ENCODE measurements around the gene KRTAP1-3.
"Not testable (repeated sequence)": the region's sequence is repeated elsewhere in the genome, so short reads cannot be mapped to it uniquely, and the experiment has no call there.

Gene KRTAP1-3

DNA sequence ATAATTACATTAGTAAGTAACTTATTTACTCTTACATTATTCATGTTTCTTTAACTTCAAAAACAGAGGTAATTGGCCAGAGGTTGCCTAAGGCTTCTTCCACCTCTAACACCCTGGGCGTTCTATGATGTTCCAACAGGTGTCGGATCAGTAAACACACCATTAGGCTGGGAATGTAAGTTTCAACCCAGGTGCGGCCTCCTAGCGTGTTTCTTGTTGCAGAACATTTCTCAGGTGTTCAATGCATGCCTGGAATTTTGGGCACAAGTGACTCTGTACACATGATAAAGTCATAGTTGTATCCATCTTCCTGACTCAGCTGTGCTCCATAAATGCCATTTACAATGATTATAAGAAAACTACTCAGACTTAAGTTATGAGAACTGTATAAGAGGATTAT, 19.4 kb upstream of the KRTAP1-3 start:
- no peak for DNase-seq

DNA sequence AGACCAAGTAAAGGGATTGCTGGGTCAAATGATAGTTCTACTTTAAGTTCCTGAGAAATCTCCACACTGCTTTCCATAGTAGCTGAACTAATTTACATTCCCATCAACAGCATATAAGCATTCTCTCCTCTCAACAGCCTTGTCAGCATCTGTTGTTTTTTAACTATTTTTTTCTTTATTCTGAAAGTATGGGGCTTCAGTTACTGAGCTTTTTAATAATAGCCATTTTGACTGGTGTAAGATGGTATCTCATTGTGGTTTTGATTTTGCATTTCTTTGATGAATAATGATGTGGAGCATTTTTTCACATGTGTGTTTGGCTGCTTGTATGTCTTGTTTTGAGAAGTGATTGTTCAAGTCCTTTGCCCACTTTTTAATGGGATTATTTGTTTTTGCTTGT, 17.9 kb upstream of the KRTAP1-3 start:
- no peak for DNase-seq

DNA sequence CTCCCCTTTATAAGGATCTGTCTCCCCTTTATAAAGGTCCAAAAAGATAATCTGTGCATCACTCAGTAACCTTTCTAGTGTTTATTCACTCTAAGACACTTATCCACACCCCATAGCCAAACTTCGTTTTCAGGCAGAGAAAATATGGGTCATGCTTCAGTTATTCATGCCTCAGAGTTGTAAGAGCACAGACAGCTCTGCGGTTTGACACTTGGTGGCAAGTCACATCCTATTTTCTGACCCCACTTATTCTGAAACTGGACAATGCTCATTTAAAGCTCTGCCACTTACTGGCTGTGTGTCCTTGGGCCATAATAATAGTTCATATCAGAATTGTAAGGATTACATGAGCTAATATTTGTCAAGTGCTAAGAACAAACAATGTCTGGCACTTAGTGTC, 14.4 kb upstream of the KRTAP1-3 start:
- peak; percentile 25 to 67 for DNase-seq

DNA sequence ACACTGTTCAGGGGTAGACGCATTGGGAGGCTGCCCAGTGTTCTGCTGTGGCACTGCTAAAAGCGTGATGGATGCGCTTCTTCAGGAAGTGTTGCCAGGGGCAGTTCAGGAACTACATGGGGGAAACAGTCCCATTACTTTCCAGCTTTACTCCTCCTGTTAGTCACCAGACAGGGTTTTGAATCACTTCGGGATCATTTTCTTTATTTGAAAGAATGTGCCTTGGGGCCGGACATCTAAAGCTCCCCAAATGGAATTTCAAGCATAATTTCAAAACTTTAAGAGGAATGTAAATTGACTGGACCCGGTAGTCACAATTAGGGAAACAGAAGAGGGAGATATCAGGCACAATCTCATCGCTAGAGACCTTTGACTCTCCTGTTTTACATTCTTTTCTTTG, 13.8 kb upstream of the KRTAP1-3 start:
- DNase-seq = peak in 1 of 2 experiments; percentile 27

DNA sequence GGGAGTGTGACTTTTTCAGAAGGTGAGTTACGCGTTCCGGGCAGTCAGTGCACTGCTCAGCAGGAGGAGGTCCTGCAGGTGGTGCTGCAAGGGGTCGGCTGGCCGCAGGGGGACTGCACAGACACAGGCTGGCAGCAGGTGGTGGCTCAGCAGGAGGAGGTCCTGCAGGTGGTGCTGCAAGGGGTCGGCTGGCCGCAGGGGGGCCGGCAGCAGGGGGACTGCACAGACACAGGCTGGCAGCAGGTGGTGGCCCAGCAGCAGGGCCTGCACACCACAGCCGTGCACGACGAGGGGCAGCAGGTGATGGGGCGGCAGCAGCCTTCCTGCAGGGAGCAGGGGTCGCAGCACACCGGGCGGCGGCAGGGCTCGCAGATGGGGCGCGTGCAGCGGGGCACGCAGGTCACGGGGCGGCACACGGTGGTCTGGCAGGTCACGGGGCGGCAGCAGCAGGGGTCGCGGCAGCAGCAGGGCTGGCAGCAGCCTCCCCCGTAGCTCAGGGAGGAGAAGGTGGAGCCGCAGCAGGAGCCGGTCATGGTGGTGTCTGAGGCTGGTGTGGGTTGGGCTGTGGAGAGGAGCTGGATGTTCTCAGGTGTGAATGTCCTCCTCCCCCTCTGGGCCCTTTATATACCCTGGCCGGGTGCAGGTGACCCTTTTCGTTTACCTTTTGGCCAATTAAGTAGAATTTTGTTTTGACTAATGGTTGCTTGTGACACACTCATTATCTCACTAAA, 12.2 kb upstream of the KRTAP1-3 start, which contains the start of gene KRTAP2-1:
TSS of gene KRTAP2-1 (minus strand) at position 582 of the 731 bp plus-strand sequence. CDS start at position 533, 49 bp downstream.
- not testable (repeated sequence) for DNase-seq

DNA sequence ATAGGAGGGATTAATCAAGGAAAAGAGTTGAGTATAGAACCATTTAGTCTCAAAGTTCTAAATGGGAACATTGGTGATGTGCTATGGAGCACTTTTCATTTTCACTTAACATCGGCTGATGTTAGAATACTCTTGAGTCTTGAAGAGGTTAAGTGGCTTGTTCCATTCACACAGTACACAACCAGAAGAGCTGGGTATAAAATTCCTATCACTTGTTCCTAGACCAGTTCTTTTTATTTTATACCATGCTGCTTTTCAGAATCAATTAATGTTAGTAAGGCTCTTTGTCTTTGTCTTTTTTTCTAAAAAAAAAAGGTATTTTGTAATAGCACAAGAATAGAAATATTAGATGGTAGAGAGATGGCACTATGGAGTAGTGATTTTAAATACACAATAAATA, 8.3 kb upstream of the KRTAP1-3 start:
- DNase-seq = no peak

DNA sequence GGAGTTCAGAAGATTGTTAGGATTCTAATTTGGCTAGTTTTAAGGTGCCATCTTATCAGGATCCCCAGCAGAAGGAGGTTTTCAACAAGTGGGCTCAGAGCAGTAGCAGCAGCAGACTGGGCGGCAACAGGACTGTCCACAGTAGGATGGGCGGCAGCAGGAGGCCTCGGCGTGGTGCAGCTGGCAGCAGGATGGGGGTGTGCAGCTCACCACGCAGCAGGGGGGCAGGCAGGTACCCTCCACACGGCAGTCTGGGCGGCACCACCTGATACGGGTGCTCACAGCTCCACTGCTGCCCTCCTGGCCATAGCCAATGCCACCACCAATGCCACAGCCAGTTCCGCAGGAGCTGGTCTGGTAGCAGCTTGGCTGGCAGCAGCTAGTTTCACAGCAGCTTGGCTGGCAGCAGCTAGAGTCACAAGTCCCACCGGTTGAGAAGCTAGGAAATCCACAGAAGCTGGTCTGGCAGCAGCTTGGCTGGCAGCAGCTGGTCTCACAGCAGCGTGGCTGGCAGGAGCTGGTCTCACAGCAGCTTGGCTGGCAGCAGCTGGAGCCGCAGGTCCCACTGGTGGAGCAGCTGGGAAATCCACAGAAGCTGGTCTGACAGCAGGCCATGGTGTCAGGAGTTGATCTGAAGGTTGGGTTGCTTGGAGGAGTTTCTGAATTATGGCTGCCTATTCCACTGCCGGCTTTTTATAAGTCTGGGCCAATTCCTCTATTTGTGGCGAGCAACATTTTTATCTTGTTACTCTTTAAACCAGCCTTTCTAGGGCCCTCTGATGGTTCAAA, 6.3 kb upstream of the KRTAP1-3 start, which contains the start of gene KRTAP1-1:
TSS of gene KRTAP1-1 (minus strand) at position 668 of the 789 bp plus-strand sequence. CDS start at position 615, 53 bp downstream.
- DNase-seq = not testable (repeated sequence)

DNA sequence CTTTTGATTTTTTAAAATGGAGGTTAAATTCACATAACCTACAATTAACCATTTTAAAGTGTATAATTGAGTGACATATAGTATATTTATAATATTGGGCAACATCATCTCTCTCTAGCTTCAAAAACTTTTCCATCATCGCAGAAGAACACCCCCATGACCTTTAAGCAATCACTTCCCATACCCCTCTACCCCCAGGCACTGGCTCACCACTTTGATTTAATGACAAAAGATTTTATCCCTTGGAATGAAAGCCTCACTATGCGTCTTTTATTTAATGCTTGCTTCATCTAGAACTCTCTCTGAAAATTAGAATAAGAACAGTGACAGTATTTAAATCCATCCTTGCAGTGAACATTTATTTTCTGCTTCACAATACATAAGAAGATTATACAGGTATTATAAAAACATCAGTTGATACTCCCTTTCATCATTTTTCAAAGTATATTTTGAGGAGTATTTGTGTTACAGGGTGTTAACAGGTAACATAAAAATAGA, 3.2 kb upstream of the KRTAP1-3 start:
- DNase-seq = no peak

DNA sequence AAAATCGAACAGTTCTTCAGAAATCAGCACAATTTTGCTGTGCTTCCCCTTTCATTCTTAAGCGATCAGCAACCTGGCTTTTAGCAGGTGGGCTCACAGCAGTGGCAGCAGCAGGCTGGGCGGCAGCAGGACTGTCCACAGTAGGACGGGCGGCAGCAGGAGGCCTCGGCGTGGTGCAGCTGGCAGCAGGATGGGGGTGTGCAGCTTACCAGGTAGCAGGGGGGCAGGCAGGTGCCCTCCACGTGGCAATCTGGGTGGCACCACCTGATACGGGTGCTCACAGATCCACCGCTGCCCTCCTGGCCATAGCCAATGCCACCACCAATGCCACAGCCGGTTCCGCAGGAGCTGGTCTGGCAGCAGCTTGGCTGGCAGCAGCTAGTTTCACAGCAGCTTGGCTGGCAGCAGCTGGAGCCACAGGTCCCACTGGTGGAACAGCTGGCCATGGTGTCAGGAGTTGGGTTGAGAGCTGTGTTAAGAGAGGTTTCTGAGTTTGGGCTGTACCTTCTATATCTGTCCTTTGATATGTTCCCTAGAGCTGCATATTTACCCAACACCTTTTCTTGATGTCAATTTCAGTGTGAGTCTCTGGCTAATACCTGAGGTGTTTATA, 4.9 kb downstream of the KRTAP1-3 start, which contains the start of gene KRTAP1-4:
TSS of gene KRTAP1-4 (minus strand) at position 563 of the 613 bp plus-strand sequence. CDS start at position 446, 117 bp downstream.
- no peak for DNase-seq

DNA sequence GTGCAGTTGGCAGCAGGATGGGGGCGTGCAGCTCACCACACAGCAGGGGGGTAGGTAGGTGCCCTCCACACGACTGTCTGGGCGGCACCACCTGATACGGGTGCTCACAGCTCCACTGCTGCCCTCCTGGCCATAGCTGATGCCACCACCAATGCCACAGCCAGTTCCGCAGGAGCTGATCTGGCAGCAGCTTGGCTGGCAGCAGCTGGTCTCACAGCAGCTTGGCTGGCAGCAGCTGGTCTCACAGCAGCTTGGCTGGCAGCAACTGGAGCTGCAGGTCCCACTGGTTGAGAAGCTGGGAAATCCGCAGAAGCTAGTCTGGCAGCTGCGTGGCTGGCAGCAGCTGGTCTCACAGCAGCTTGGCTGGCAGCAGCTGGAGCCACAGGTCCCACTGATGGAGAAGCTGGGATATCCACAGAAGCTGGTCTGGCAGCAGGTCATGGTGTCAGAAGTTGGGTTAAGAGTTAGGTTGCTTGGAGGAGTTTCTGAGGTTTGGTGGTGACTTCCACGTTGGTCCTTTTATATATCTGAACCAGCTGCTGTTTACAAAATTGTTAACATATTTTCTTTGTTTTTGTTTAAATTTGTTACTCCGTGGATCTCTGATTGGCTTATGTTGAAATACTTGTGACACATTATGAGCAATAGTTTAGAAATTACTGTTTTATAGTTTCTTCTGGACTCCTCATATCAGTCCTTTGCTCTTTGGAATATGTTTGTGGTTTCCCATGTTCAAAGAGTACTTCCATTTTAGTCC, 7.8 kb downstream of the KRTAP1-3 start, which contains the start of gene KRTAP1-5:
TSS of gene KRTAP1-5 (minus strand) at position 494 of the 757 bp plus-strand sequence. CDS start at position 441, 53 bp downstream.
- DNase-seq = no peak

DNA sequence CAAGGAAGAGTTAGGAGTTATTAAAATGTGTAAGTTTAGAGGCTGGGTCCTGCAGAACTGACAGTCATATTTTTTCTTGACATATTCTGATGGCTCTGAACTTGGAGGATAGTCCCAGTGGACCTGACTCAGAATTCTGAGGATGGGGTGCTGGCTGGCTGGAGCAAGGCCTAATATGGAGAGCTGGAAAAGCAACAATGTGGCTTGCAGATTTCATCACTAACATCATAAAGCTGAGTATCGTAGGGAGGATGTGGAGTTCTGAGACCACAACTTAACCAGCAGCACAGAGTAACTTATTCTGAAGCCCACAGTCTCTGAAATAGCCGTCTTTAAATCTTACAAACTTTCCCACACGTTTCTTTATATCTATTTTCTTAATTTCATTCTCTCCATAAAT, 10.0 kb downstream of the KRTAP1-3 start:
- DNase-seq = no peak

DNA sequence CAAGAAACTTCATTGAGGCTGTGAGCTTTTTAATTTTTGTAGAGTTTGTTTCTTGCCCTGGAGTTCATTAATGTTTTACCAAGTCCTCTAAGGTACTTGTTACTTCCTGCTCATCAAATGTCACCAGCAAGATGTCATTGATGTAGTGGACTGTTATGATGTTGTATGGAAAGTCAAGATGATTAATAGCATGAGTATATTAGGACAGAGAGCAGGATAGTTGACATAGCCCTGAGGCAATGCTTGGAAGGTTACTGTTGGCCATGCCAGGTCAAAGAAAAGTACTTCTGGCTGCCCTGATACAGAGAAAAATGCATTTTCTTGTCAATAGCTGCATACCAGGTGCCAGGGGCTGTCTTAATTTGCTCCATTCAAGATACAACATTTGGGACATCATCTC, 14.3 kb downstream of the KRTAP1-3 start:
- no peak for DNase-seq

DNA sequence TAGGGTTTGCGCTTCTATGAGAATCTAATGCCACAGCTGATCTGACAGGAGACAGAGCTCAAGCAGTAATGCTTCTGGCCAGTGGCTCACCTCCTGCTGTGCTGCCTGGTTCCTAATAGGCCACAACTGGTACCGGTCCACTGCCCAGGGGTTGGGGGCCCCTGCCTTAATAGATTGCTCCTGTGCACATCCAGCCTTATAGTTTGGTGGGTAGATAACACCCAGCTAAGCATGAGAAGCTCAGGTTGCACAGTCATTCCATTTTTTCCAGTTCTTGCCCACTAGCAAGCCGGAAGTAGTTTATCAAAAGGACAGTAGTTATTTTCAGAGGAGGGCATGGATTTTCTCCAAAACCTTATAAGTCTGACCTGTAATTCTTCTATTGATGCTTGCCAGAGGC, 15.3 kb downstream of the KRTAP1-3 start:
- DNase-seq = no peak

DNA sequence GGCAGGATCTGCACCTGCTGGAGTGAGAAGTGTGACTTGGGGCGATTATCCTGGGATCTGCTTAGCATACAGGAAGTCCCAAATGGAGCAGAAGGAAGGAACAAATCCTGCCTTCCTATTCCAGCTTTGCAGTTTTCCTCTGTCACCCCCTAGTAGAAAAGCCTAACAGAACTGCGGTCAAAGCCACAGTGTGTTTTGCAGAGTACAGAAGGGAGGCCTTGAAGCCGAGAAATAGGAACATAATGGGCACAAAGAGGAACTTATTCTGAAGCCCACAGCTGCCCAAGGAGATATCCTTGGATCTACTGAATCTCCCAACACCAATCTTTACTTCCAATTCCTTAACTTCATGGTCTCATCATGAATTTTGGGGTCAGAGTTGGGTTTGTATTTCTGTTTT, 16.1 kb downstream of the KRTAP1-3 start:
- DNase-seq = no peak

DNA sequence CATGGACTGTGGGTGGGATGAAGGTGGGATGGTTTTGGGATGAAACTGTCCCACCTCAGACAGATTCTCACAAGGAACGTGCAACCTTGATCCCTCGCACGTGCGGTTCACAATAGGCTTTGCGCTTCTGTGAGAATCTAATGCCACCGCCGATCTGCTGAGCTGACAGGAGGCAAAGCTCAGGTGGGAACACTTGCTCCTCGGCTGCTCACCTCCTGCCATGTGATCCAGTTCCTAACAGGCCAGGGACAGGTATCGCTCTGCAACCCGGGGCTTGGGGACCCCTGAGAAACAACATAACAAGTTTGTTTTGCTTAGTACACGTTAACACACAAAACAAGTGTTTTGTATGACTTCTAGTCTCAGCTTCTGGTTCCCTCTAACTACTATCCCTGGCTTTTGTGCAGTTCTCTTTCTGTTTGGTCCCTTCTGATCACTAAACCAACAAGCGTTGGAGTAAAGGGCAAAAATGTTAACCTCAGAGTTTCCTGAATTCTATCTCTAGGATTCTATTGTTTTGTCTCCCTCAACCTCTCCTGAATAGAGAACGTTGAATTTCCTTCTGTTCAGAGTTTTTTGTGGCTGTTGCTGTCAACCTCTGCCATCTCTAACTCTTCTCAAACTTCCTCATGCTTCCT, 18.0 kb downstream of the KRTAP1-3 start:
- no peak for DNase-seq

DNA sequence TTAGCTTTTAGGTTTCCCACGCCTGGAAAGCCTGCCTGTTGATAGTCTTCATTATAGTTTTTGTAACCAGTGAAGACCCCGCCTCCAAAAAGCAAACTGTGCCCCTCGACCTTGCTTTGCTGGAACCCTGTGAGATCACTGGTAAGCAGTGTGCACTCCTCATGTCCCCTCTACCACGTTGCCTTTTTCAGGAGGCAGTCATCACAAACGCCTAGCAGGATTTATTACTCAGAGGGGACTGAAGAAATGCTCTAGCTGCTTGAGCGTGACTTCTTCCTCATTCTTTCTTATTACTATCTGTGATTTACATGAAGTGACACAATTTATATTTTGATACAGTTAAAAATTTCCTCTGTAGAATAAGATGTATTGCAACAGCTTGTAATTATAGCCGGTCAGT, 19.2 kb downstream of the KRTAP1-3 start:
- no peak for DNase-seq

DNA sequence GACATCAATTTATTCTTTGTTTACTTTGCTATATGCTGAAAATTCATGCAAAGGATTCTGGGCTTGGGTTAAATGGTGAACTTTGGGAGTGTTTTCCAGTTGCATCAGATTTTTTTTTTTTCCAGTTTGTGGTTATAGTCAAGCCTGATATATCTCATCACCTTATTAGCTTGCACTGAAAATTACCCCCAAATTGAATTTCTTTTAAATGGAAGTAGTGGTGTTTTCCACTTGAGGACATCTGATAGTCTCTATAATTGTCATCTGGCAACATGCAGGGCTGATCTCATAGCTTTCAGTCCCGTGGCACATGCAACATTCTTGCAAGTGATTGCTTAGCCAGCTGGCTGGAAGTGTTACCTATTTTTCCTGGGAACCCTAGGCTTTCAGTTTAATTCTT, 21.1 kb downstream of the KRTAP1-3 start:
- DNase-seq = no peak

DNA sequence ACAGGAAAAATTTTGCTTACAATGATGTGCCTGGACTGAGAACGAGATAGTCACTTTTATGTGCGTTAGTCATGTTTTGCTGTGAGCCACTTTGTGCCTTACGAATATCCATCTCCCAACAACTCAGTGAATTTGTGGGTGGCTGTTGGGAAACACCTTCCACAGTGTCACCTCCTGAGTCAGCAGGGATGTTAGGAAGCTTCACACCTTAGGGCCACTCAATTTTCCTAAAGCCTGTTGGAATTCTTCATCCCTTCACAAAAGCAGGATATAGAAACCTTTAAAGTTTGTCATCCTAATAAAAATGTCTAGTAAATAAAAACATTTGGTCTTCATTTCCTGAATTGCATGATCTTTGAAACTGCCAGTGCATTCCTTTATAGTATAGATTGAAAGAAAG, 21.5 kb downstream of the KRTAP1-3 start:
- no peak for DNase-seq

DNA sequence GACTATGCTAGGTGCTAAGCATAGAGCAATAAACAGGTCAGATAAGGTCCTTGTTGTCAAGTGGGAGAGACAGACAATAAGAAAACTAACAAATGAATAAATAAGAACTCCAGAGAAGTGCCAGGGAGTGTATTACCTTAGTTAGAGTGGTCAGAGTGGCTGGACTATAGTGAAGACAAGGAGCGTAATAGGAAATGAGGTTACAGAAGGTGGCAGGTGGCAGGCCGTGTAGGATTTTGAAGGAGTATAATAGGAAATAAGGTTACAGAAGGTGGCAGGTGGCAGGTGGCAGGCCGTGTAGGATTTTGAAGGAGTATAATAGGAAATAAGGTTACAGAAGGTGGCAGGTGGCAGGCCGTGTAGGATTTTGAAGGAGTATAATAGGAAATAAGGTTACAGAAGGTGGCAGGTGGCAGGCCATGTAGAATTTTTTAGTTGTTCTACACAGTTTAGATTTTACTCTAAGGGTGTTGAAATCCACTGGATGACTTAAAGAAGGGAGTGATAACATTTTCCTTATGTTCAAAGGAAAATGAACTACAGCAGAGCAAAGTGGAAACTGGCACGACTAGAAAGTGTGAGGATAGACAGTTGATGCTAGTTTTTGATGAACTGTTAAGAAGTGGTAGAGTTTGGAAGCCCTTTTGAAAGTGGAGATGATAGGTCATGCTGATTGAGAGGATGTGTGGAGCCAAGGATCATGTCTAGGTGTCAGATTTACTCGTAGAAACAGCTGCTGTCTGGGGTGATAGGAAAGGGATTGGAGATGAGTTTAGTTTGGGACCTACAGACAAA, 22.2 kb downstream of the KRTAP1-3 start:
- no peak for DNase-seq

DNA sequence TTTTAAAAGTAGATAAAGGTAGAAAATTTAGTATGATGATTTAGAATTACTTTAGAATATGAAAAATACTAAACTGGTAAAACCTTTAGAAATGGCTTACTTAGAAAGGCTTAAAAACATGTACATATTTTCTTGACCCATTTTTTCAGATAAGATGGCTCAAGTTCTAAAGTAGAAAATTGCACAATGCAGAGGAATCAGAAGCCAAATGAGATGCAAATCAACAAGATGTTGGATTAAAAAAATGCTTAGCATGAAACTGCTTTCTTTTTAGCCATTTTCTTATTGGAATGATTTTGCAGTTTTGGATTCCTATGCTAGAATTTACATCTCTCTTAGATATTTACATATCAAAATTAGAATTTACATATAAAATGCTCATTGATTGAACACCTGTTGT, 24.2 kb downstream of the KRTAP1-3 start:
- no peak for DNase-seq

DNA sequence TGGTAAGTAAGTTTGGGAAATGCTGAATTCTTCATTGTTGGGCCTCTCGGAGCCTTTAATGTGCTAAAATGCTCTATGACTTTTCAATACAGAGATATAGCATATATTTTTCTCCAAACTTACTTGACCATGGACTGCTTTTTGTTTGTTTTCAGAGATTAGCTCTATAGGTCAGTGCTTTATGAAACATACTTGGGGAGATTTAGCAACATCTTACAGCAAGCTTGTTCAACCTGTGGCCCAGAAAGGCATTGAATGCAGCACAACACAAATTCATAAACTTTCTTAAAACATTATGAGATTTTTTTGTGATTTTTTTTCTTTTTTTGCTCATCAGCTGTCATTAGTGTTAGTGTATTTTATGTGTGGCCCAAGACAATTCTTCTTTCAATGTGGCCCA, 24.7 kb downstream of the KRTAP1-3 start:
- no peak for DNase-seq

Data from SW 1271 (cell line).